Dendritic cell treated with granulocyte-macrophage colony-stimulating factor and Interleukin-4, amounts not matched to agents 40 ng/mL and 50 ng/mL, for 4 days (primary cell): ENCODE results near the gene RAPH1.
"Not testable (repeated sequence)": the region's sequence is repeated elsewhere in the genome, so short reads cannot be mapped to it uniquely, and the experiment has no call there.

Experiments used
- H3K27ac Mint-ChIP-seq: one replicate; pipeline ENCODE4 v1.8.0; 2022; ENCODE audit warnings: mild to moderate bottlenecking, mixed read lengths
- H3K27me3 Mint-ChIP-seq: one replicate; pipeline ENCODE4 v1.8.0; 2022; ENCODE audit warnings: mild to moderate bottlenecking, mixed read lengths
- H3K36me3 Mint-ChIP-seq: one replicate; pipeline ENCODE4 v1.8.0; 2022; ENCODE audit warnings: low read depth, mixed read lengths
- H3K4me1 Mint-ChIP-seq: one replicate; pipeline ENCODE4 v1.8.0; 2022; ENCODE audit warnings: low read depth, mixed read lengths
- H3K4me3 Mint-ChIP-seq: one replicate; pipeline ENCODE4 v1.8.0; 2022; ENCODE audit warnings: mild to moderate bottlenecking, moderate library complexity, mixed read lengths
- H3K9me3 Mint-ChIP-seq: one replicate; pipeline ENCODE4 v1.8.0; 2022; ENCODE audit warnings: mixed read lengths
- intact Hi-C: fragments of 100-400 bp; cut with micrococcal nuclease; formaldehyde crosslinking; loops from one replicate; pipeline ENCODE4 v1.15.0; 2022

Gene RAPH1

GRCh38 chr2:203534621-203535077, 452 bp downstream of the RAPH1 start:
- H3K27ac Mint-ChIP-seq, result peak overlapping the region; percentile 91

GRCh38 chr2:203533676-203534591, 1.2 kb downstream of the RAPH1 start:
- Mint-ChIP-seq H3K9me3 (peaks cover 15% of the 10 kb centered on the region), H3K27me3 (peaks cover 41% of the 10 kb centered on the region), H3K4me3 (peak overlapping the region; percentile 84), H3K36me3 (peaks cover 16% of the 10 kb centered on the region), H3K4me1 (peaks cover 31% of the 10 kb centered on the region), H3K27ac (peak overlapping the region; percentile 91)
- intact Hi-C loops, result no loop called here

More at GRCh38 chr2:203534621-203535077, 452 bp downstream of the RAPH1 start:
- intact Hi-C loops, result loop anchor here (5.0 kb wide), 1 partner anchor 118 kb away; no protein-coding TSS in a partner anchor
- Mint-ChIP-seq H3K9me3 (peaks cover 16% of the 10 kb centered on the region), H3K4me1 (peaks cover 29% of the 10 kb centered on the region), H3K4me3 (peak overlapping the region; percentile 84), H3K27me3 (peaks cover 44% of the 10 kb centered on the region), H3K36me3 (peaks cover 16% of the 10 kb centered on the region)

GRCh38 chr2:203532957-203533658, 2.0 kb downstream of the RAPH1 start:
- peaks cover 34% of the 10 kb centered on the region for H3K27me3 Mint-ChIP-seq
- H3K9me3 Mint-ChIP-seq, result peaks cover 6% of the 10 kb centered on the region
- H3K27ac Mint-ChIP-seq, result peak overlapping the region; percentile 91
- H3K36me3 Mint-ChIP-seq, result peaks cover 16% of the 10 kb centered on the region
- peak overlapping the region; percentile 84 for H3K4me3 Mint-ChIP-seq
- H3K4me1 Mint-ChIP-seq, result peaks cover 31% of the 10 kb centered on the region
- intact Hi-C loops, result no loop called here

GRCh38 chr2:203527719-203528118, 7.4 kb downstream of the RAPH1 start:
- no peak overlapping the region for H3K27ac Mint-ChIP-seq
- intact Hi-C loops, result no loop called here
- H3K36me3 Mint-ChIP-seq, result peaks cover 15% of the 10 kb centered on the region
- no peak overlapping the region for H3K4me3 Mint-ChIP-seq
- peaks cover 16% of the 10 kb centered on the region for H3K4me1 Mint-ChIP-seq
- no peaks in the 10 kb centered on the region for H3K9me3 Mint-ChIP-seq
- H3K27me3 Mint-ChIP-seq, result peaks cover 12% of the 10 kb centered on the region

- intact Hi-C loops, H3K27me3 Mint-ChIP-seq, H3K4me3 Mint-ChIP-seq, H3K4me1 Mint-ChIP-seq, H3K27ac Mint-ChIP-seq, H3K36me3 Mint-ChIP-seq, H3K9me3 Mint-ChIP-seq: not testable (repeated sequence)
Observed at GRCh38 chr2:203513268-203513667, 21.8 kb downstream of the RAPH1 start.

- intact Hi-C loops, result no loop called here
- Mint-ChIP-seq H3K27ac (no peak overlapping the region), H3K36me3 (no peaks in the 10 kb centered on the region), H3K4me1 (peaks cover 10% of the 10 kb centered on the region), H3K4me3 (no peak overlapping the region), H3K9me3 (peaks cover 1% of the 10 kb centered on the region), H3K27me3 (no peaks in the 10 kb centered on the region)
Observed at GRCh38 chr2:203510941-203511305, 24.2 kb downstream of the RAPH1 start.

GRCh38 chr2:203510256-203510940, 24.7 kb downstream of the RAPH1 start:
- Mint-ChIP-seq H3K4me3 (no peak overlapping the region), H3K36me3 (no peaks in the 10 kb centered on the region), H3K27ac (no peak overlapping the region), H3K9me3 (peaks cover 7% of the 10 kb centered on the region), H3K27me3 (no peaks in the 10 kb centered on the region), H3K4me1 (peaks cover 10% of the 10 kb centered on the region)
- intact Hi-C loops, result no loop called here

GRCh38 chr2:203503460-203503859, 31.6 kb downstream of the RAPH1 start:
- H3K27me3 Mint-ChIP-seq, H3K4me3 Mint-ChIP-seq, intact Hi-C loops, H3K27ac Mint-ChIP-seq: not testable (repeated sequence)
- H3K9me3 Mint-ChIP-seq, result peaks cover 22% of the 10 kb centered on the region
- H3K4me1 Mint-ChIP-seq, result peaks cover 26% of the 10 kb centered on the region
- H3K36me3 Mint-ChIP-seq, result peaks cover 28% of the 10 kb centered on the region

- intact Hi-C loops, result no loop called here
- H3K4me1 Mint-ChIP-seq, result peaks cover 26% of the 10 kb centered on the region
- no peaks in the 10 kb centered on the region for H3K27me3 Mint-ChIP-seq
- H3K36me3 Mint-ChIP-seq, result peaks cover 28% of the 10 kb centered on the region
- no peak overlapping the region for H3K4me3 Mint-ChIP-seq
- H3K9me3 Mint-ChIP-seq, result peaks cover 22% of the 10 kb centered on the region
- H3K27ac Mint-ChIP-seq, result peak overlapping the region; percentile 45
Observed at GRCh38 chr2:203501873-203502272, 33.2 kb downstream of the RAPH1 start.

GRCh38 chr2:203500951-203501350, 34.1 kb downstream of the RAPH1 start:
- Mint-ChIP-seq H3K27ac (peak overlapping the region; percentile 45), H3K4me1 (peaks cover 29% of the 10 kb centered on the region), H3K4me3 (no peak overlapping the region), H3K36me3 (peaks cover 28% of the 10 kb centered on the region), H3K27me3 (no peaks in the 10 kb centered on the region), H3K9me3 (peaks cover 21% of the 10 kb centered on the region)
- intact Hi-C loops, result no loop called here

- Mint-ChIP-seq H3K36me3 (peaks cover 27% of the 10 kb centered on the region), H3K27me3 (no peaks in the 10 kb centered on the region), H3K9me3 (peaks cover 14% of the 10 kb centered on the region), H3K4me1 (peaks cover 34% of the 10 kb centered on the region), H3K27ac (no peak overlapping the region), H3K4me3 (no peak overlapping the region)
- intact Hi-C loops, result no loop called here
Observed at GRCh38 chr2:203500297-203500696, 34.8 kb downstream of the RAPH1 start.

GRCh38 chr2:203498161-203498560, 36.9 kb downstream of the RAPH1 start:
- Mint-ChIP-seq H3K4me1 (peaks cover 34% of the 10 kb centered on the region), H3K9me3 (peaks cover 7% of the 10 kb centered on the region), H3K27ac (no peak overlapping the region), H3K36me3 (peaks cover 26% of the 10 kb centered on the region), H3K27me3 (no peaks in the 10 kb centered on the region), H3K4me3 (no peak overlapping the region)
- intact Hi-C loops, result no loop called here

- intact Hi-C loops, result no loop called here
- Mint-ChIP-seq H3K4me1 (peaks cover 7% of the 10 kb centered on the region), H3K27me3 (no peaks in the 10 kb centered on the region), H3K4me3 (no peak overlapping the region), H3K36me3 (peaks cover 60% of the 10 kb centered on the region), H3K9me3 (no peaks in the 10 kb centered on the region), H3K27ac (no peak overlapping the region)
Observed at GRCh38 chr2:203492965-203493364, 42.1 kb downstream of the RAPH1 start.

- Mint-ChIP-seq H3K4me3 (no peak overlapping the region), H3K36me3 (peaks cover 79% of the 10 kb centered on the region), H3K27ac (no peak overlapping the region), H3K27me3 (no peaks in the 10 kb centered on the region), H3K9me3 (no peaks in the 10 kb centered on the region), H3K4me1 (no peaks in the 10 kb centered on the region)
- intact Hi-C loops, result no loop called here
Observed at GRCh38 chr2:203490391-203490790, 44.7 kb downstream of the RAPH1 start.
